Measurements from ENCODE around the gene MEP1A.
A peak's percentile ranks its signal among the peaks of the same experiment; 100 is the strongest.
"Not testable (repeated sequence)": the region's sequence is repeated elsewhere in the genome, so short reads cannot be mapped to it uniquely, and the experiment has no call there.

Gene MEP1A

DNA sequence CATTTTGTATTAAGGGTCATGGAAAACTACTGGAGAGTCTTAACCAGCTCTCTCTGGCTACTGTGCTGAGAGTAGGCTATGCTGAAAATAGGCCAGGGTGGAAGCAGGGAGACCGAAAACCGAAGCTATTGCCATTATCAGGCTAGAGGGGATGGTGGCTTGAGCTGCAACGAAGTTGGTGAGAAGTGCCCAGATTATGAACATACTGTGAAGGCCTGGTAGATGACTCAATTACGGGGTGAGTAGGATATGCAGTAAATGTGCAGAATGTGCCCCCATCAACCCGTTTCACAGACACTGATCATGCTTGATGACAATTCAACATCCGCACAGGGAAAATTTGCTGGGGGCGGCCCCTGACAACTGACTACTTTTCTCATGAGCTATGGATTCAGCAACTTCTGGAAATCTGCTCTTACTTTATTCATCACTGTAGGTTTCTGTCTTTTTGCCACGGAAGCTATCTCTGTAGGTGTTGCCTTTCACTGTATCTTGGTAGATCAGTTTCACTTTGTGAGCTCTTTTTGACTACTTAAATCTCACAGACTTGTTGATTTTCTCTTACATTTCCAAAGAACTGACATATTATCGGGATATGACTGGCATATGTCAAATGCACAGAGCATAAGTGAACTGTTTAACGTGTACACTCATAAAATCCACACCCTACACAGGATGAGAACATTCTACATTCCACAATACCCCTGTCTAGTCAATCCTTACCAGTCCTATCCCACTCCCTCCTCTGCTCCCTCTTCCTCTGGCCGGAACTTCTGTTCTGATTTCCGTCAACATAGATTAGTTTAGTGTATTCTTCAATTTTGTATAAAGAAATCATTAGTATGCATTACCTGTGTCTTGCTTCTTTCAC is 15.5 kb upstream of the MEP1A start:
- no peak for DNase-seq

DNA sequence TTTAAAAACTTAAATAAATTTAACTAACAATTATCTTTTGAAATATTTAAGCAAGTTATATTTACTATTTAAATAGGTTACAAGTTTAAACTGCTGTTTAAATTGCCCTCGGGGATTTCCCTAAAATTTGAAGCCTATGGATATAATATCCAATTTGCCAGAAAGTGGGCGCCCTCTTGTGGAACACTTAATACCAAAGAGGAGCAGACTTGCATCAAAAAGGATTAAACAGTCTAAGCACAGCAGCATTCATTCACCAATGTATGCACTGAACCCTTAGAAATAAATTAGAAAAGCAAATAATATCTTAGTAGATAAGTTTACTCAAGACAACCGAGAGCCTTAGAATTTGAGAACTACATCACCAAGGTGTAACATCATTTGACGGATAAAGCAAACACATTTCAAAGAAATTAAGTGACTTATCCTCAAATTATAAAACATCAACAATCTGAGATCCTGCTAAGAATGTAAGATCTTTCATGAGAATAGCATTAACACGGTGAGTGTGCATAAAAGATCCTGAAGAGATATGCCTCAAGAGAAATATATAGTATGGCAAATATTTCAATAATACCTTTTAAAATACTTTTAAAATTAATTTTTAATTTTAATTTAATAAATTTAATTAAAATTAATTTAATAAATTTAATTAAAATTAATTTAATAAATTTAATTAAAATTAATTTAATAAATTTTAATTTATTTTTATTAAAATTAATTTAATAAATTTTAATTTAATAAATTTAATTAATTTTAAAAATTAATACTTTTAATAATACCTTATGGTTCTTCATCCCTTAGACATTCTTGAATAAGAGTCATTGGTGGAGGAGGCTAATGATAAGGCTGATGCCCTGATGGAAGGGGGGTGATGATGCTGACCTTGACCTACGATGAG is 11.5 kb upstream of the MEP1A start:
- DNase-seq, result no peak

DNA sequence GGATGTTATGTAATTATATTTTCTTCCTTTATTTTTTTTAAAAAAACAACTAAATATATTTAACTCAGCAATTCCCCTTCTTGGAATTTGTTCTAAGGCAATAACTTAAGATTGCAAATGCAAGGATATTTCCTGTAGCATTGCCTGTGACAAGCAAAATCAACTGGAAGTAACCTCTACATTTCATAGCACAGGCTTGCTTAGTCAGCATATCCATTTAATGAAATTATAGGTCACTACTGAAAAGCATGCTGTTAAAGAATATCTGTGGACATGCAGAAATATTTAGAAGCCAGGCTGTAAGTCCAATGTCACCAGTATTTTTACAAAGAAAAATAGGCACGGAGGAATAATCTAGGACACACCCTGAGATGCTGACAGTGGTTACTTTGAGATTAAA is 8.7 kb upstream of the MEP1A start:
- no peak for DNase-seq

DNA sequence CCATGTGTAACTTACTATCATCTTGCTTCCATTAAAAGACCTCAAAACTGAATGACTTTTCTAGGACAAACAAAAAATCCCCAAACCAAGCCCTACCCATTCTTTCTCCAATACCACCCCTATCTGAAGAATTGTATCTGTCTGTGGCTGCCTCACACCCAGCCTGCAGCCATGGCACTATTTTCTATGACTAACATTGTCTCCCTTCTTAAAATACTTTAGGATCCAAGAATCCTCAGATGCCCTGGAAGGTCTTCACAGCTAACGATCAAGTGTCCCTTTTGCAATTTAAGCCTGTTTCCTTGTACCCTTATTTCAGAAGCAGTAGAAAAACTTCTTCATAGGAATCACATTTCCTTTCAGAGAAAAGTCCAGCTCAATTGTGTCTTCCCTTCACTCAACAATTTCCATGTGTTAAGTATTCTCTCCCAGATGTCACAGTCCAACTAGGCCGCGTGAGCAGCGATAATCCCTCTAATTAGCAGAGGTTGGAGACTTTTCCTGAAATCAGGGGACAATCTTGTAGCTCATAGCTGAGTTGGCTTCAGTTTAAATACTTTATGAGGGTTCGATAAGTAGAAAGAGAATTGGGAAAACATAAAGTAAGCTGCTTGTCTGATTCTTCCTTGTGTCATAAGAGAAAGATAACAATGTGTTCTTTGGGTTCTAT is 5.2 kb upstream of the MEP1A start:
- no peak for DNase-seq

DNA sequence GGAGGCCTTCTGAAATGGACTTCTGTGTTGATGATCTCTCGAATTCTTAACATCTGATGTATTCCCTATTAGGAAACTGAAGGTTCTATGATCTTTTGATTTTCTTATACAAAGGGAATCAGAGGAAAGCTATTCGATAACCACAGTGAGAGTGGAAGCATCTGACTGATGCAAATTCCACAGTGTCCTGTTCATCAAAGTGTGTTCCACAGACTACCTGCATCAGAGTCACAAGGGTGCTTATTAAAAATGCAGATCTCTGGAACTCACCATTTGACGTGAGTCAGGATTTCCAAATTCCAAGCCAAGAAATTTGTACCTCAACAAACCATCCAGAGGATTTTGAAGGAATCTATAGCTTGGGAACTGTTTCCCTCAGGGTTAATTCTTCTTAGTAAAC is 4.4 kb upstream of the MEP1A start:
- DNase-seq, result no peak

DNA sequence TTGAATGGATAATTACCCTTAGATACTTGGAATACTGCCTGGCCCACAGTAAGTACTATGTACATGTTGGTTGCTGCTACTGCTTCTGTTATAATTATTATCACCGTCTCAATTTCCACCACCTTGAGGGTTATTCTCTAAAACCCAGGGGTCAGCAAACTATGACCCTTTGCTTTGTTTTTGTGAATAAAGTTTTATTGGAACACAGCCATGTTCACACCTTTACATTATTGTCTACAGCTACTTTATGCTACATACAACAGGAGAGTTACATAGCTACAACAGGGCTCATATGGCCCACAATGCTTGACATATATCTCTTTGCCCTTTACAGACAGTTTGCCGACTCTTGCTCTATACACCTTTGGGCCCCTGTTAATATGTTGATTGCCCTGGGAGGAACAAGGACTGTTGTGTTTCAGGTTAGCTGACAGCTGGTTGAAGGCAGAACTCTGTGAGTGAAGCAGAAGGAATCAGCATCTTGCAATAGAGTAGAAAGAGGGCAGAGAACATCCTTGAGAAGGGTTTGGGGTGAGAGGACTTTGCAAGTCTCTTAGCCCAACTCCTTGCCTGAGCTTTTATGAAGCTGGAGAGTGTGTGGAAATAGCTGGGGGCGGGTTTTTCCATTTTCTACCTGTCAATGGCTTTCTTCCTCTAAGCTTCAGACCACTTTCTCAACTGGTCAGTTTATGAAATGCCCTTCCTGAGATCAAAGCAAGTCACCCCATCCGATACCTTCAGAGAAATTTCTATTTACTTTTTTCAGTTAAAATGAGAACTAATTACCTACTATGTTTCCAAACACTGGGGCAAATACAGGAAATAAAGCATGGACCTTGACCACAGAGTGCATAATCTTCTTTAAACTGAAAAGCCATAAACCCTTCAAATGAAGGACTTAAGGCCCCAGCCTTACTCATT is 3.5 kb upstream of the MEP1A start:
- DNase-seq, result no peak

DNA sequence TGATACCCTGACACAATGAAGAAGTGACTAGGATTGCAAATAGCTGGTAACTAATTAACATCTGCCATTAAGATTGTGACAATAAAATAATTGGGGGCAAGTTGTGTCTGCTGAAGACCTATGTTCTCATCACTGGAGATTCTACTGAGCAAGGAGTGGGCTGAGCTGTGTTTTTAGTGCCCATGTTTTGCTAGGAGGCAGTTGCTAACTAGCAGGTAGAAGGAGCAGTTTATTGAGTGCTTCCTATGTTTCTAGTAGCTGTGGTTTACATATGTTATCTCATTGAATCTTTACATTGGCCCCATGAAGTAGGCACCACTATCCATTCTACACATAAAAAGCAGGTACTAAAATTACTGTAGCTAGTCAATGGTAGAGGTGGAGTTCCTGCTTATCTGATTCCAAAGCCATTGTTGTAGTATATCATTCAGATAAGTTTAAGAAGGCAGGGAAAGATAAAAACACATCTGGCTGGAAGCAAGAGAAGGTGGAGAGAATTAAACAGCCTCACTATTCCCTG is 2.8 kb upstream of the MEP1A start:
- DNase-seq, result no peak

DNA sequence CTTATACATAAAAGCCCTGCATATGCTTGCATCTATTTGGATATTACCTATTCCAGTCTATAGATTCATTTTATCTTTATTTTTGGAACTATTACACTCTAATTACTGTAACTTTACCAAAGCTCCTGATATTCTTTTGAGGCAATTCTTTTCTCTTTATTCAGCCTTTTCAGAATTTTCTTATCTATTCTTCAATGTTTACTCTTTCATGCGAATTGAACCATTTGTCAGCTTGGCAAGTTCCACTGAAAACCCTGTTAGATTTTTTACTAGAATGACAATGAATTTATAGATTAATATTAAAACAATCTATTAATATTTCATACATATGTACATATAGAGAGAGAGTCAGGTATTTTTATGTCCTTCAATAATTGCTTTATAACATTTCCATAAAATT is 554 bp upstream of the MEP1A start:
- DNase-seq, result no peak

DNA sequence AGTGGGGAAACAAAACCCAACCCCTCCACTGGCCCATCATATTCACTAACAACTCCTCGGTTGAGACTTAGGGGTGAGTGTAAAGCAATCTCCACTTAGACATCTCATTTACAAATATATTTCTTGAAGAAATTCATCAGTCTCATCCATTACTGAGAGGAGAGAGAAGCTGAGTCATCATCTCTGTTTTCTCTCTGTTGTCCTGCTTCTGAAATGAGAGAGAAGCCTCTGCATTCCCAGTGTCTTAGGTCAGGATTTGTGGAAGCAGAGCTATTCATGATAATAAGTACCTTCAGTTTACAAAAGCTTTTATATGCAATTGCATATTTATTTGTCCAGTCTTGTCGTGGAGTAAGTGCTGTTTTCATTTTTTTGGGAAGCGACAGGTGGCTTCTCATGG is 879 bp downstream of the MEP1A start:
- no peak for DNase-seq

DNA sequence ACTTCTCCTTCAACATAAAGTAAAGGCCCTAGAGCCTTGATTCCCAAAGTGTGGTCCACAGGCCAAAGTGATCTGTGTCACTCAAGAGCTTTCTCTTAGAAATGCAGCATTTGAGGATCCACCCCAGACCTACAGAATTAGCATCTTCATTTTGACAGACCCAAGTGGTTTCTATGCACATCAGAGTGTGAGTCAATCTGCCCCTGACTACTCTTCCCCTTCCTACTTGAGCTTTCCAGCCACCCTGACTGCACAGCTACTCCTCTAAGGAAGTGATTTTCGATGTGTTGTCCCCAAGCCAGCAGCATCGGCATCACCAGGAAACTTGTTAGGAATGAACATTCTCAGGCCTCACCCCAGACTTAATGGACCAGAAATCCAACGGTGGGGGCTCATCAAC is 2.6 kb downstream of the MEP1A start:
- DNase-seq, result no peak

DNA sequence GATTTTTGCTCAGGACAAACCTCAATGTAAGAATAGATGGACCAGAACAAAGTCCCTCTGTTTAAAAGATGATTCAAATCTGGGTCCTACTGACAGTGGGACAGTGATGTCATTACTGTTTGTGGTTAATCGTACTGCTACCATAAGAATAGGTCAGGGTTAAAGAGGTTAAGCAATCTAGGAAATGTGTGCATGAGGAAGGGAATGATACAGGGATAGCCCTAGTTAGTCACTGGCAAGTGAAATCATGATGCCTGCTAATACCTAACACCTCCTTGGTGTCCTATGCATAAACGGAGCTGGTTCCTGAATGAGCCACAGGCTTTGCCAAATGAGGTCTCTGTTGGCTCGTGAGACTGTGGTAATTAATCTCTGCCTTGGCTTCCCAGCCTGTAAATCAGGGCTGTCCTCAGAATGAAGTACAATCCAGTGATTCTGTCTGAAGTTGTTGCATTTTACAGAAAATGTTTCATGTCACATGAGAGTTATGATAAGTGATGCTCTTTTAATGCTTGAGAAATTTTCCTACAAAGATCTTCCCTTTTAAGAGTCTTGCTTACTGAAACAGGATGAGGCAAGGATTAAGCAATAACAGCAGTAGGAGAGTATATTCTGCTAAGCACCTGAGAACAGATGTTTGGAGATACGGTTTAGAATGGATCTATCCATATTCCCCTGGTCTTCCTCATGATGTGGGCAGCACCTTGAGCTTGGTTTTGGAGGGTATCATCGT is 3.8 kb downstream of the MEP1A start:
- DNase-seq, result no peak

DNA sequence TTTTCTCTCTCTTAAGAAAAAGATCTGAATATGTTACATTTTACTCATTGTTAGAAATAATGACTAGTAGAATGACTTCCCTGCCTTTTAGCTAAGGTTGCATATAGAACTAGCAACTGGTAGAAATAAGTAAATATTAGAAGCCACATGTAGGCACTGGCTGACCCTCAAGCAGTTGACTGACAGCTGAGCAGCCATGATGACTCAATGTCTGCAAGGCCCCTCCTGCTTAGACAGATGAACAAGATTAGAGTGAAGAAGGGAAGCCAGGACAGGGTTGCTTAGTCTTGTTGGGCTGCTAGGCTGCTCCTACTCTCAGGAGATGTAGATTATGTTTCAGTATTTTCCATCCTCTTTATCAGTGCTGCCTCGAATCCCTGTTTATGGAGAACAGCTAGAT is 6.5 kb downstream of the MEP1A start:
- peak; percentile 64 for DNase-seq

DNA sequence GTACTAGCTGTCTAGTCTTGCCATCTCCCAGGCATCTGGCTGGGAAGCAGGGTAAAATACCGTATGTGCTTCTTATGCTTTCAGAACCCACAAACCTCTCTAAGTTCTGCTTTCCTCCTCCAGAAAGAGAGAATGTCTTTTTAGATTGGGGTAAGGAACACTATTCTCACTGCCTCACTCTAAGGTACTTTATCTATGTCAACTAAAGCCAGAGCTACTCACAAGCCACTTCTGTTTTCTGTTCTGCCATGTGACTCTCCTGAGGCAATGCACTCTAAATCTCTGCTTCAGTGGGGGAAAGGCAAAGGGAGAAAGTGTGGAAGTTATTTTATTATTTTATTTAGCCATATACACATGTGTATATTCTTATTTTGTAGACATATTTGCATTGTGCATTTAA is 15.6 kb downstream of the MEP1A start:
- DNase-seq, result no peak

DNA sequence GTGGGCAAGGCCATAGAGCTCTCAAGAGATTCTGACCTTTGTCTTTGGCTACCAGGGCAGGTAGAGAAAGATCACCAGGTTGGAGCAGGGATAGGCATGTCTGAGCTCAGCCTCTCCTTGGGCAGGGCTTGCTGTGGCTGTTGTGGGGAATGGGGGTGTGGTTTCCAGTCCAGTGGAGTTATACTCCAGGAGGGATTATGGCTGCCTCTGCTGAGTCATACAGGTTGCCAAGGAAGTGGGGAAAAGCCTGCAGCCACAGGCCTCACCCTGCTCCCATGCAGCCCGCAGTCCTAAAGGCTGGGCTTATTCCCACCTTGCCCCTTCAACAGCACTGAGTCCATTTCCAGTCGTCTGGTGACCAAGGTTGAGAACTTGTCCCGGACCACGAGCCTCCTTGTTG is 21.9 kb downstream of the MEP1A start:
- no peak for DNase-seq

DNA sequence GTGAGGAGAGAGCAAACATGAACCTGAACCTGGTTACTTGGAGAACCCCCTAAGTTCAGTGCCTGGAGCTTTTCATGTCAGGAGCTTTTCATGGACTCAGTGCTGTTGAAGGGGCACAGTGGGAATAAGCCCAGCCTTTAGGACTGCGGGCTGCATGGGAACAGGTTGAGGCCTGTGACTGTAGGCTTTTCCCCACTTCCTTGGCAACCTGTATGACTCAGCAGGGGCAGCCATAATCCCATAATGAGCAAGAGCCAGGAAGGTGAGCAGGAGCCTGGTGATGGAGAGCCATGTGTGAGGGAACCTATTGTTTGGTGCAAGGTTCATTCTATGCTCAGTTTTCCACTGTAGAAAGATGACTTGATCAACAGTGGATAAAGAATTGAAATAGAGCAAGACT is 23.4 kb downstream of the MEP1A start:
- no peak for DNase-seq

DNA sequence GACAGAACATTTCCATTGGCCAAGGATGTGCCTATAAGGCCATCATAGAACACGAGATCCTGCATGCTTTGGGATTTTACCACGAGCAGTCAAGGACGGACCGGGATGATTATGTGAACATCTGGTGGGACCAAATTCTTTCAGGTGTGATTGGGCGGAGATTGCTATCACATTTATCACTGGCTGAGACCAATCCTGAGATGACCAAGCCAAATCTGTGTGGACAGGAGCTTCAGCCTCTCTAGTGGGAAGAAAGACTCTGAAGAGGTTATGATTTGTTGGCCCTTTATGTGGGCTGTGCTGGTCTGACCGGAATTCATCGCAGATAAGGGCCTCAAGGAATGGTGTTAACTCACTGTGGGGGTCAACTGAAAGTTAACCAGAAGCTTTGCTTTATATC is 26.4 kb downstream of the MEP1A start:
- no peak for DNase-seq

DNA sequence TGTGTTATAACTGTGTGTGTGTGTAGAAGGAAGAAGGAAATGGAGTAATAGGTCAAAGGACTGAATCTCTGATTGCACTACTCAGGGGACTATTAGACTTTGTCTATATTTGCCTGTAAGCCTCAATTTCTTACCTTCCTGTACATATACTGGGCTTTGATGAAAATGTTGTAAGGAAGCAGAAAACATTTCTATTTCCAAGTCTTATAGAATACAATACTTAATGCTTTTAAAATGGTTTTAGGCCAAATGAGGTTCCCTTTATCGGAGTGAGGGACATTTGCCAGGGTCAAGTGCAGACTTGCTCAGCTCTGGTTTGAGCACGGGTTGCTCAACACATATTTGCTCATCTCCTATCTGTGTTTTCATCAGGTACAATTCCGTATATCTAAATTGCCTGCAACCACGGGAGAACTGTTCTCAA is 28.3 kb downstream of the MEP1A start:
- DNase-seq, result no peak

DNA sequence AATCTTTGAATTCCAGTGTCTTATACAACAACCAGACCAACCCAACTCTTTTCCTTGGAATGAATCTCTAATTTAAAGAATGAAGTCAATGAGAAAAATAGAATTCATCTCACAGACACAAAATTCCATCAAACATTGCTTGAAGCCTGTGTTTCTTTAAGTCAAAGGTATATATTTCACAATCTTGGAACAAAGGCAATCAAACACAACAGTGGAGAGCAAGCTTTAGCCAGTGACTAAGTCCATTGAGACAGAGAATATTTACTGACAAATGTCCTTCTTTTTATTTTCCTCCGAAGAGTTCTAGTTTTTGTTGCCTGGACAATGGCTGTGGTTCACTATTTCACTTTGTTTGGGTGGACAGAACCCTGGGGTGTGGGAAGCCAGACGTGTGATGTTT is 35.8 kb downstream of the MEP1A start:
- no peak for DNase-seq

DNA sequence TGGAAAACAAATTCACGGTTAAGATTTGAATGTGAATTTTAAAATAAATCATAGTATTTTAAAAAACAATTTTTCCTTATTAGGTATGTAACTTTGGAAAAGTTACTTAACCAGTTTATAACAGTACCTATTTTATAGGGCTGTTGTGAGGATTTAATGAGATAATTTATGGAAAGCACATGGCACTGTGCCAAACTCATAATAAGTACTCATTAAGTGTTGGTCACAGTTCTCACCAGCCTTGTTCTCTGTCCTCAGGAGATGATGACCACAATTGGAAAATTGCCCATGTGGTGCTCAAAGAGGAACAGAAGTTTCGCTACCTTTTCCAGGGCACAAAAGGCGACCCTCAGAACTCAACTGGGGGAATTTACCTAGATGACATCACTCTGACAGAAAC is 39.6 kb downstream of the MEP1A start:
- DNase-seq, result no peak

DNA sequence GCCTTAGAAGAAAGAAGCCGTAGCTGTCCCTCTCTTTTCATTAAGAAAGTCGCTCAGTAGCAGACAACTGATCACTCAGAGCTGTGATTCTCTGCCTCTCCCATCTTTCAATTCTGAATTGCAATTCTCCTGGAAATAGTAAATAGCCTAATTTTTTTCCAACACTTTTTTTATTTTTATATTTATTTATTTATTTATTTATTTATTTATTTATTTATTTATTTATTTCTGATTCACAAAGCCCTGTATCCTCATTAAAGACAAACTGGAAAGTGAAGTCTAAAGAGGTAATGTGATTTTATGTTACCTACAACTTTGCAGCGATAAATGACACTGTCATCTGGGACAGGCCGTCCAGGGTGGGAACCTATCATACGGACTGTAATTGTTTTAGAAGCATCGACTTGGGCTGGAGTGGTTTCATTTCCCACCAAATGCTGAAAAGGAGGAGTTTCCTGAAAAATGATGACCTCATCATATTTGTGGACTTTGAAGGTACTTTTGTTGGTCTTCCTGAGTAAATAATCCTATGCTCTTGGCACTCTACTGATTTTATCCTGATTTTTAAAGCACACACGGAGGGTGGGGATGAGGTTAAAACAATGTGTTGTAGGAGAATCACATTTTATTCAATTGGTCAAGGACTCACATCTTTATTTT is 41.2 kb downstream of the MEP1A start:
- not testable (repeated sequence) for DNase-seq

DNA sequence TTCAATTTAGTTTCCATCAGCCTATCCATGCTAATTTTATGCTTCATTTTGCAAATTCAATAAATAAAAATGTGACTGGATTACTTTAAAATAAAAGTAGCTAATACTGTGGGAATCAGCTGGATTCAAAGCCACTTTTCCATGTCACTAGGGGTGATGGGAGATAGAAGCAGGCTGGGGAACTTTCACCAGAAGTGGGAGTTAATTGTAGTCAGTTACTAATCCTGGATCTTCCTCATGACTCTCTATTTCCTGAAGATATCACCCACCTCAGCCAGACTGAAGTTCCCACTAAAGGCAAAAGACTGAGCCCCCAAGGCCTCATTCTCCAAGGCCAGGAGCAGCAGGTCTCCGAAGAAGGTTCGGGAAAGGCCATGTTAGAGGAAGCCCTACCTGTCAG is 41.8 kb downstream of the MEP1A start:
- DNase-seq, result not testable (repeated sequence)

All from islet precursor cell (in vitro differentiated cells).